Adrenal gland (tissue), 12 donors: ENCODE results near the gene SORBS1. TPM values are rescaled to one million over a fixed set of nuclear protein-coding genes. Genes with fewer than 3 reads are reported as not detected.

ENCODE experiments used
- DNase-seq, 7 donors: peaks; one replicate each; pipeline ENCODE4 v3.0.0-alpha.2; 2019 to 2020
- H3K27ac ChIP-seq, 5 donors: fragments of 200-600 bp; sonication (generic) in 4 of 5; 1 replicate in 3 of 5; 2 replicates in 2 of 5; pipeline versions ENCODE4 v1.5.1 to v1.8.0; 2016 to 2020; ENCODE audit warnings: mild to moderate bottlenecking in 1 of 5
- H3K27me3 ChIP-seq: fragments of 200-600 bp; 2 replicates; pipeline ENCODE4 v1.8.0; 2021
- H3K36me3 ChIP-seq, 2 donors: fragments of 200-600 bp; replicated peaks in 1 of 2; 1 replicate in 1 of 2; 2 replicates in 1 of 2; pipeline versions ENCODE4 v1.5.1 to v1.8.0; 2018 to 2022
- H3K4me1 ChIP-seq, 2 donors: fragments of 200-600 bp; replicated peaks in 1 of 2; 1 replicate in 1 of 2; 2 replicates in 1 of 2; pipeline versions ENCODE4 v1.5.1 to v1.8.0; 2018 to 2021
- H3K4me3 ChIP-seq, 4 donors: fragments of 200-600 bp; sonication (generic) in 3 of 4; one replicate each; pipeline ENCODE4 v1.5.1; 2016 to 2018
- H3K9me3 ChIP-seq, 3 donors: fragments of 200-600 bp; sonication (generic) in 1 of 3; replicated peaks in 1 of 3; 1 replicate in 2 of 3; 2 replicates in 1 of 3; pipeline versions ENCODE4 v1.5.1 to v1.8.0; 2016 to 2021
- POLR2A ChIP-seq, 2 donors: fragments of 450-650 bp; IDR thresholded peaks; one replicate each; pipeline ENCODE4 v1.6.1; 2017; ENCODE audit warnings: antibody characterized with exemption in 2 of 2, mild to moderate bottlenecking in 2 of 2, moderate library complexity in 1 of 2
- WGBS, 4 donors: extraction: QIAGEN DNeasy Blood & Tissue Kit in 2 of 4; methylation state at CpG; one replicate each; pipeline versions ENCODE4 v1.1.5 to v1.1.7; 2013 to 2017; 5-methylcytosine and 5-hydroxymethylcytosine counted together
- intact Hi-C, 2 donors: fragments of 100-400 bp; cut with DNase I; formaldehyde crosslinking; loops; one replicate each; pipeline versions ENCODE4 v1.14.1 to v1.15.0; 2022 to 2023
- polyA plus RNA-seq, 3 donors: library from polyadenylated mRNA; stranded (reverse); fragments of 200-250 nt in 2 of 3; fragments of 350-450 nt in 1 of 3; fragmentation: Illumina TruSeq in 1 of 3; extraction: RNeasy Lipid Tissue Mini Kit (QIAGEN cat#74804) in 1 of 3; gene quantifications; one replicate each; pipeline ENCODE4 v1.2.3, GENCODE V29; 2013 to 2014
- total RNA-seq, 9 donors: library from RNA; depleted of rRNA in 4 of 9; stranded (reverse); fragments of >200 nt in 4 of 9; fragments of 120-200 nt in 1 of 9; fragmentation: NEBNext Ultra II Directional in 1 of 9; extraction: Animal tissue kit (Norgen Biotek cat#: 25700) in 1 of 9; gene quantifications; one replicate each; pipeline versions ENCODE4 v1.1.0 to v1.2.4, GENCODE V29; 2013 to 2023
- TF ChIP-seq, protein P1 (sequence below), 6 experiments: fragments of 450-650 bp in 4 of 6; fragments of 200-600 bp in 2 of 6; sonication (generic) in 1 of 6; IDR thresholded peaks; 1 replicate in 5 of 6; 2 replicates in 1 of 6; pipeline versions ENCODE4 v1.5.1 to v1.8.0; 2016 to 2021; ENCODE audit warnings: antibody characterized with exemption in 6 of 6, mild to moderate bottlenecking in 2 of 6, moderate library complexity in 1 of 6
- donor health status: healthy with polysubstance abuse.
- donor health status: Bipolar disorder and iron deficiency.
- donor health status: DM: yes; HTN: yes; CAD: no.
- donor health status: DM: no; HTN: no; CAD: no.
- donor health status: DM: no; HTN: no; CAD: no.
- donor health status: DM: yes; HTN: yes; CAD: no.

The SORBS1 gene
- total and polyA plus RNA-seq, 12 donors, result 9.5 to 43.4 (median 19.0) TPM

DNA sequence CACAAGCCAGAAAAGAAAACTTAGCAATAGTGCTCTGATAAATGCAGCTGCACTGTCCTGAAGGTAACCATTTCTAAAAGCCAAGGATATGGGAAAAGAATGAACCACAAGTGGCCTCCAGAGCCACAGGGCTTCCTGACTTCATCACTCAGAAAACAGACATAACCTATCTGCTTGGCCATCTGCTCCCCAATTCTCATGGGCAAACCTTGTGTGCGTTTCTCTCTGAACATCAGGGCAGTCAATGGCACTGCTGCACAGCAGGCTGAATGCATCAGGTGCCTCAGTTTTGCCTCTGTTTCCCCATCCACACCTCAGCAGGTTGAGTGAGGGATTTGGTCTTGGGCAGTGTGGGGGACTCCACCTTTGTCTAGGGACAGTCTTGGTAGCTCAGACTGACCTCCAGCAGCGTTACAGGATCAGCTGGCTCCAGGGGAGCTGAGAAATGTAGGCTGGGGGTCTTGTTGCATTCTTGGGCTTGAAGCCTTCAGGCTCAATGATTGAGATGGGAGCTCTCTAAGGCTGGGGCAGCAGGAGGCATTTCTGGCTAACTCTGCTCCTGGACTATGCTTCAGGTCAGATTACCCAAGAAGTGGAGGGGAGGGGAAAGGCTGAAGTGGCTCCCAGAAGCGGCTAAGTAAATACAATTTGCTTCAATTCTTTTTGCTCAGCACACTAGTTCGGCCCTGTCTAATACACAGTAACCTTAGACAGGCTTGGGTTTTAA lies 246.8 kb downstream of the SORBS1 start:
- H3K4me1 ChIP-seq, result peaks cover 0 to 15% of the 10 kb centered on the region in 2 donors
- no peaks in the 10 kb centered on the region for H3K36me3 ChIP-seq
- no peaks in the 10 kb centered on the region for H3K9me3 ChIP-seq
- DNase-seq, result no peak
- no peak overlapping the region for H3K27ac ChIP-seq
- TF ChIP-seq POLR2A (IDR thresholded peaks at IDR 0.05), result no peak
- TF ChIP-seq, protein P1, sequence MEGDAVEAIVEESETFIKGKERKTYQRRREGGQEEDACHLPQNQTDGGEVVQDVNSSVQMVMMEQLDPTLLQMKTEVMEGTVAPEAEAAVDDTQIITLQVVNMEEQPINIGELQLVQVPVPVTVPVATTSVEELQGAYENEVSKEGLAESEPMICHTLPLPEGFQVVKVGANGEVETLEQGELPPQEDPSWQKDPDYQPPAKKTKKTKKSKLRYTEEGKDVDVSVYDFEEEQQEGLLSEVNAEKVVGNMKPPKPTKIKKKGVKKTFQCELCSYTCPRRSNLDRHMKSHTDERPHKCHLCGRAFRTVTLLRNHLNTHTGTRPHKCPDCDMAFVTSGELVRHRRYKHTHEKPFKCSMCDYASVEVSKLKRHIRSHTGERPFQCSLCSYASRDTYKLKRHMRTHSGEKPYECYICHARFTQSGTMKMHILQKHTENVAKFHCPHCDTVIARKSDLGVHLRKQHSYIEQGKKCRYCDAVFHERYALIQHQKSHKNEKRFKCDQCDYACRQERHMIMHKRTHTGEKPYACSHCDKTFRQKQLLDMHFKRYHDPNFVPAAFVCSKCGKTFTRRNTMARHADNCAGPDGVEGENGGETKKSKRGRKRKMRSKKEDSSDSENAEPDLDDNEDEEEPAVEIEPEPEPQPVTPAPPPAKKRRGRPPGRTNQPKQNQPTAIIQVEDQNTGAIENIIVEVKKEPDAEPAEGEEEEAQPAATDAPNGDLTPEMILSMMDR (IDR thresholded peaks at IDR 0.05), result no peak
- no peaks in the 10 kb centered on the region for H3K27me3 ChIP-seq
- no peak overlapping the region for H3K4me3 ChIP-seq
- WGBS, 4 donors, result 81 to 89% (median 86%) methylated on average over 4 of the region's 4 CpGs
- intact Hi-C loops, result loop anchor here in 1 of 2 donors (5.0 kb wide), 1 partner anchor 33 kb away; no protein-coding TSS in a partner anchor

DNA sequence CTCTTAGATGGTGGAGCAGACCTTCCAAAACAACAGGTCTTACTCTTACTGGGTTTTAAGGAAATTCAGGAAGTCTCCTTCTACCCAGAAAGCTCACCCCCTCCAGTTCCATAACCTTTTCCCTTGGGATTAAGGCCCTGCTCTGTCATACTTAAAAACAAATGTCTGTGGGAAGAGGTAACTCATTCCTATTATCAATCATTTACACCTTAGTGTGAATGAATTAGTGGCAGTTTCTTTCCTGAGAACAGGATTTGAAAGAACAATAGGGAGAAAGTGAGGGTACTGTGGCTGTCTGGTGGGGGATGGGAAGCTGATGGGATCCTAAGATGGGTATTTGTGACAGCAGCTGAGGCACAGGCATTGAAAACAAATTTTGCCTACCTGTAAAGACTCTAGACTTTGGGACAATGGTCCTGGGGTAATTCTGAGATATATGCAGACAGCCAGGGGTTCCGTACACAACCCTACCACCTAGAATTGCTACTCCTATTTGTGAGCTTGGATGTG lies 248.1 kb downstream of the SORBS1 start:
- peaks cover 0 to 20% of the 10 kb centered on the region in 2 donors for H3K4me1 ChIP-seq

DNA sequence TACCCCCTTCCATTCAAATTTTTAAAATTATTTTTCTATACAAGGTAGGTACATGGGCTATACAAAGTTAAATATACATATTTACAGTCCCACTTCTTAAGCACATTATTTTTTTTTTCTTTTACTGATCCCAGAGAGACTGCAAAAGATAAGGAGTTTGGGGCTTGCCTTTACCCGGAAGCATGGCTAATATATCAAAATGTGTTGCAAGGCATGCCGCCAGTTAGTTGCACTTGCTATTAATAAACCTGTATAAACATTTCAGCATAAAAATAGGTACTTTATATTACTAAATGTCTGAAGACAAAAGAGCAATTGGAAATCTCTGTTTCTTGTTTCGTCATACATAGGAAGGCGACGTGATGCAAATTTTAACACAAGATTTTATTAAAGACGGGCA lies 248.9 kb downstream of the SORBS1 start:
- H3K36me3 ChIP-seq, result no peaks in the 10 kb centered on the region
- 33 to 43% (median 38%) methylated on average over 6 of the region's 6 CpGs for WGBS, 4 donors
- no peaks in the 10 kb centered on the region for H3K9me3 ChIP-seq
- no peak overlapping the region for H3K27ac ChIP-seq
- peaks cover 0 to 20% of the 10 kb centered on the region in 2 donors for H3K4me1 ChIP-seq
- DNase-seq, result peak in 6 of 7 donors; percentile 49 to 86 (median 64)
- no peaks in the 10 kb centered on the region for H3K27me3 ChIP-seq
- no peak overlapping the region for H3K4me3 ChIP-seq
- TF ChIP-seq, protein P1 (IDR thresholded peaks at IDR 0.05), result no peak
- TF ChIP-seq POLR2A (IDR thresholded peaks at IDR 0.05), result no peak
- intact Hi-C loops, result loop anchor here in 1 of 2 donors (5.0 kb wide), 1 partner anchor 35 kb away; no protein-coding TSS in a partner anchor

More for the DNA sequence above, 248.1 kb downstream of the SORBS1 start:
- no peak overlapping the region for H3K27ac ChIP-seq
- WGBS, 4 donors, result 89 to 100% (median 95%) methylated on average over 1 of the region's 1 CpG
- H3K9me3 ChIP-seq, result no peaks in the 10 kb centered on the region
- no peaks in the 10 kb centered on the region for H3K36me3 ChIP-seq
- no peak overlapping the region for H3K4me3 ChIP-seq
- H3K27me3 ChIP-seq, result no peaks in the 10 kb centered on the region
- DNase-seq, result no peak
- intact Hi-C loops, result loop anchor here in 1 of 2 donors (5.0 kb wide), 1 partner anchor 34 kb away; no protein-coding TSS in a partner anchor
- TF ChIP-seq POLR2A (IDR thresholded peaks at IDR 0.05), result no peak
- TF ChIP-seq, protein P1 (IDR thresholded peaks at IDR 0.05), result no peak

DNA sequence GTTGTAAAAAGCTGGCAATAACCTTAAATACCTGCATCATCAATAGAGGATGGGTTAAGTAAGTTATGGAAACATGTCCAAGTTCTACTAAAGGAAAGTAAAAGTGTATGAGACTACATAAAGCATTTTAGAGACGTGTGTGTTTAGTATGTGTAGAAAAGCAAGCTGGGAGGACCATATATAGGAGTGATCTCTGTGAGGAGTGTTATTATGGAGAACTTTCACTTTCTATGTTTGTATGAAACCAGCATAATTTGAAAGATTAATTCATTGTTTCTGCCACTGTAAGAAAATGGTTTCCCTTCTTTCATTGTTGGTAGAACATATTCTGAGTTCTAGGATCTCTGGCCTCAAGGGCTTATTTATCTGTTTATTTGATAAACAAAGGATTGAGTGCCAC lies 251.2 kb downstream of the SORBS1 start:
- intact Hi-C loops, result loop anchor here in 1 of 2 donors (5.0 kb wide), 1 partner anchor 37 kb away; no protein-coding TSS in a partner anchor
- WGBS, 4 donors, result 50 to 80% (median 70%) methylated on average over 1 of the region's 1 CpG
- TF ChIP-seq POLR2A (IDR thresholded peaks at IDR 0.05), result no peak
- TF ChIP-seq, protein P1 (IDR thresholded peaks at IDR 0.05), result no peak
- H3K27me3 ChIP-seq, result no peaks in the 10 kb centered on the region
- no peaks in the 10 kb centered on the region for H3K36me3 ChIP-seq
- H3K9me3 ChIP-seq, result no peaks in the 10 kb centered on the region
- H3K4me3 ChIP-seq, result no peak overlapping the region
- no peak for DNase-seq
- H3K4me1 ChIP-seq, result peaks cover 0 to 20% of the 10 kb centered on the region in 2 donors
- no peak overlapping the region for H3K27ac ChIP-seq
